NCI-H748 (cell line): Measurements from ENCODE around the gene OPCML.

Source experiments
- DNase-seq: peaks from one replicate; lab custom pipeline; 2025; ENCODE audit not compliant: unreplicated experiment; lab: John Stamatoyannopoulos, UW

Gene OPCML

GRCh38 chr11:132605825-132606570, 926.3 kb downstream of the OPCML start:
- no peak for DNase-seq

DNA sequence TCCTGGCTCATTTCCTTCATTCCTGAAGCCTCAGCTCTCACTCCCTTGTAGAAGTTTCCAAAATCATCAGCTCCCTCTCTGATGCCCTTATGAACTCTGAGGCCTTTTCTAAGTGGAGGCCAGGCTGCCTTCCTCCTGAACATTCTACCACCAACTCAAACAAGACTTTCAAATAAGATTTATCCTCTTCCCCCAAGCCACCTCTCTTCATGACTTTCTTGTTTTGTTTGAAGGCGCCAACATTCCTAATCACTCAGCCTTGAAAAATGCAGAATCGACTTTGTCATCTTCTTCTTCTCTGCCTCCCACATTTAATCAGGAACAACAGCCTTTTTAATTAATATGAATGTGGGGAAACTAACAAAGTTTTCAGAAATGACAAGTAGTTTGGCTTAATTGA, 927.9 kb downstream of the OPCML start:
- no peak for DNase-seq

DNA sequence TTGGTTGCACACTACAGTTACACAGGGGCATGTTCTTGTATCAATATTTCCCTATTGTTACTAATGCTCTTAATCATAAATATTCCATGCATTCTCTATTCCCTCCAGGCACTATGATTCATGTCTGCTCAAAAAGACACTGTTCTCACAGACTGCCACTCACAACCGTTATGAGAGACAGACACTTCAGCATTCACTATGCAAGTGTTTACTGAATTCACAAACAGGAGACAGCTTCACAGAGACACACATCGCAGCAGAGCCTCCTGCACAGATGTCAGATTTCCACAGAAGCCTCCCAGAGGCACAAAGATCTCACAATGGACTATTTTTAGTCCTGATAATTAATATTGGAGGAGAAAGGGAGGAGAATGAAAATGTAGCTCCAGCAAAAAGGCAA, 930.4 kb downstream of the OPCML start:
- no peak for DNase-seq

- DNase-seq, result peak; percentile 52
Measured at GRCh38 chr11:132595711-132596134, 936.6 kb downstream of the OPCML start.

- DNase-seq, result no peak
Measured at GRCh38 chr11:132595246-132595645, 937.1 kb downstream of the OPCML start.

DNA sequence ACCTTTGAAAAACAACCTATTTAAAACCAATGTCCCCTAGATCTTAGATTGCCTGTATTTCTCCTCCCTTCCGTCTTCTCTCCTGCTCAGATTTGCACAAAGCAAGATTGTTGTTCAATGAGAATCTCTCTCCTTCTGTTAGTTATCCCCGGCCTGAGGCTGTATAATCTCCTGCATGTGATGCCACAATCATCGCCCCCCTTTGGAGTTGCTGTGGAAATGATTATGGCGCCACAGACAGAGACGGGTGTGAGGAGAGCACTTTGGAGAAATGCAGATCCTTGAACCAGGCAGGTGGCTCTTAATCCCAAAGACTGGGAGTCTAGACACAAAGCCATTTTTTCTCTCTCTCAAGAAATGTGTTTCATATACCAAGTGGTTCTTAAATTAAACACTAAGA, 941.3 kb downstream of the OPCML start:
- DNase-seq, result peak; percentile 52

DNA sequence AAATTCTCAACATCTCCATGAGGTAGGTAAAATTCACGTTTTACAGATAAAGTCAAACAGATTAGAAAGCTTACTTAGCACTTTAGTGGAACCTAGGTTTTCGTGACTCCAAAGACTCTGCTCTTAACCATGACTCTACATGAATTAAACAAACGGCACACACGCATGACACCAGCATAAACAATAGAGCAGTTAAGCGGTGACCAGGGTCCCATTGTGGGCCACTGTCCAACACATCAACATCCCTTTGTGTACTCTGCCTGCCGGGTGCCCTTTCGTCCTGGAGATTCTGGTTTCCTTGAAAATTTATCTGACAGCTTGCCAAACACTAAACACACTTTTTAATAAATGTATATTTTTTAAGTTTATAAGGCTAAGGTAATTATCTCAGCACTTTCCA, 941.7 kb downstream of the OPCML start:
- peak; percentile 86 for DNase-seq

GRCh38 chr11:132589791-132590190, 942.5 kb downstream of the OPCML start:
- no peak for DNase-seq

DNA sequence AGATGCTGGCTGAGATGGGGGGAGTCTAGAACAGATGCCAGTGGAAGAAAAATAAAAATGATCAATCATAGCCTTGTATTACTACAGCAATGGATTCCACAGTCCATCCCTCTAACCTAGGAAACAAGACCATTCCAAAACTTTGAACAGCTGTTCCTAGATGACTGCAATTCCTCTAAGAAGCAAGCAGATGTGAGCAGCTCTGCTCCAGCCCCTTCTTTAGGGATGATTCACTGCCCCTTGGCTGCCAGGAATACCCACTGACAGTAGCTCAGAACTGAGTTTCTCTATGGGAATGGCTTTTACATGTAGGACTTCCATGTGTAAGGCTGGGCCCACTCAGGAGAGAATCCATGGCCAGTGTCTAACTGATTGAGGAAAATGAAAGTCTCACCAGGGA, 943.9 kb downstream of the OPCML start:
- DNase-seq, result no peak

DNA sequence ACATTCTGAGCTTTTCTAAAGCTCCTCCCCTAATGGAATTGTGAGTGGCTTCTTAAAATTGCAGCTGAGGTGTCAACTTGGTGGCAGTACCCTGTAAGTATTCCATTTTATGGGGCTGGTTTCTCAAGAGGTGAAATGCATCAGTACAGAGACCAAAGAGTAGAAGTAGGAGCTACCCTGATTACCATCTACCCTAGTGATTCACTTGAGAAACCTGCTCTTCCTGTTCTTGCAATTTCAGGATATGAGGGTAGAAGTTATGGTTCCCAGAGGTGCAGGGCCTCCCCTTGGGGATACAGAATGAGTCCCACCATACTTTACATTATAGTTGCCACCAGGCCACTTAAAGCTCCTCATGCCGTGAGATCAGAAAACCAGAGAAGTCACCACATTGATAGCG, 944.6 kb downstream of the OPCML start:
- DNase-seq, result no peak

DNA sequence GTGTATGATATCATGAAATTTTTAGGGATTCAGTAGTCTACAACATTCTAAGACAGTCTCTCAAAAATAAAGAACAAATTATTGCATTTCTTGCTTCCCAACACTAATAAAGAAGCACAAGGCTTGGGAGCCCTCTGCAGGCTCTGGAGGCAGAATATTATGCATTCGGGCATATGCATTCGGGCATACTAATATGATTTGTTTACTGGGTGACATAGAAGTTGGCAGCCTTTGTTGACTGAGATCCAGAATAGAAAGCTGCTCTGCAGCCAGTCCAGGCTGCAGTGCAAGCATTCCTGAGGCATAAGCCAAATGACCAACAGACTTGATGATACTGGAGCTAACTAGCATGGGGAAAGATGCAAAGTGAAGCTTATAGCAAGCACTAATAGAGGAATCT, 945.5 kb downstream of the OPCML start:
- peak; percentile 6 for DNase-seq

- peak; percentile 9 for DNase-seq
Measured at GRCh38 chr11:132579634-132580327, 952.5 kb downstream of the OPCML start.

DNA sequence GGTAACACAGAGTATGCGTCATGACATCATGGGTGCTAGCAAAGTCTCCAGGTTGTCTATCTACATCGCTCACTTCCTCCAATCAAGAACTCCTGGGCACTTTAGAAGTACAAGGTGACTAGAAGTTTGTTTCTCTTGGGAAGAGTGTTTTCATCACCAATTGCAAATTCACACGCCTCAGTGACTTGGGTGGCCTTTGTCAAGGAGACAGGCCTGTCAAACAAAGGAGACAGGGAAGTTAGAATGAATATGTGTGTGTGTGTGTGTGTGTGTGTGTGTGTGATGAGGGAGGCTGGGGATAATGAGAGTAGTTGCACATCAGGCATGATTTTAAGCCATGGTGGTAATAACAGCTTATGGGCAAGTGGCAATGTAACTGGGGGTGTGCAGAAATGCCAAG, 953.2 kb downstream of the OPCML start:
- DNase-seq, result no peak

GRCh38 chr11:132578580-132578979, 953.7 kb downstream of the OPCML start:
- no peak for DNase-seq

DNA sequence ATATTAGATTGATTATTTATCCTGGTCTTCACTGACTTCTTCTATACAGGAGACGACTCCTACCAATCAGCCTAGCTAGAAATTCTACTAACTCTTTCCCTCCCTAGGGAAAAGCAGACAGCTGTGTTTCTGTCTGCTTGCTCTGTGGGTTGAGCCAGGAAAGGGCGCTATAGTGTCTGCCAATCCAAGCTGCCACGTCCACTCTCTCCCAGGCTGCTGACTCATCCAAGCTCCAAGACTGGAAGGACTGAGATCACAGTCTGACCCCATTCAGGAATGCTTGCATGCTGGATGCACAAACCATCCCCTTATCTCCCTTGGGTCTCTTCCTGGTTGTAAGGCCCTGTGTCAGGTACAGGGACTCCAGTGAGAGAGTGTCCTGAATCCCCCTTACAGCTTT, 955.6 kb downstream of the OPCML start:
- DNase-seq, result no peak

GRCh38 chr11:132564091-132564885, 968.0 kb downstream of the OPCML start:
- no peak for DNase-seq

- no peak for DNase-seq
Measured at GRCh38 chr11:132563050-132563449, 969.3 kb downstream of the OPCML start.

DNA sequence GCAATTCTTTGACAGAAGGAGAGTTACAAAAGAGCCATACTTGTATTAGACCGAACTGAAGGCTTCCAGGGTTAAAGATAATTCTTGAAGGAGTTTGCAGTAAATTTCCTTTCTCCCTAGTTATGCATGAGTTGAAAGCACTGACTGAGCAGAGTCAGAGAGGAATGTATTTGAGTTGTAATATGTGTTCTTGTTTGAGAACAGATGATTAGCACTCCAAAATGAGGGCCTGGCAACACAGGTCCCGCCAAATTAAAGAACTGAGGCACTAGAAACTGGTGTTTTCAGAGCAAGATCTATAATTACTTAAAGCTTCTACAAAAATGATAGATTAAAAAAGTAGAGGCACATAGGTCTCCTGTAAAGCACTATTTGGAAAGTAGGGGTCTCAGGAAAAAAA, 970.4 kb downstream of the OPCML start:
- DNase-seq, result no peak

DNA sequence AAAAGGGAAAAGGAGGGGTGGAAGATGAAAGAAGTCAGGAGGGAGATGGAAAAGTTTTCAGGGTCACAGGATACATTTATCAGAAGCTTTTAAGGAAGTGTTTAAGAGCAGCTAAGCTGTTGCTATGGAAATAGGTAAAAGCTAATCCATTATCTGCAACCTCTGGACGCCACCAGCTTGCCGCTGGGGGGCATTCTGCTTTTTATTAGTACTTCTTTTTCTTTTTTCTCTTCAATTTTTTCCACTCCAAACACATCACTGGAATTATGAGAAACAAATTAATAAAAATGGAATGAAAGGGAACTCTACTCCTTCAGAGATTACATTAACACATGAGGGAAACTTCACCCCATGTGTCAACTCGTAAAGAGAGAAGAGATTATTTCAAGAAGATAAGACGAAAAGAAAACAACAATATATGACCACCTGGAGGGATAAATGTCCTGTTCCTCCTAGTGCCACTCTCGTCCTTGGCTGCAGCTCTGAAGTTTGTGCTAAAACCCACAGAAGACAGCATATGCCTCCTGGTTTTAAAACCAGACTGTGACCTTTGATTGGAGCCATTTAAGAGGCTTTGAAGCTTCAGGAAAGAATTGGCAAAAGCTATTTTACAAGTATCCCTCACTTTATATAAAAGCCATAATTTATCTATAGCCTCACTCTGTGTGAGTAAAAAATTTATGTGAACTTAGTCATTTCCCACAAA, 972.8 kb downstream of the OPCML start:
- peak; percentile 32 for DNase-seq

DNA sequence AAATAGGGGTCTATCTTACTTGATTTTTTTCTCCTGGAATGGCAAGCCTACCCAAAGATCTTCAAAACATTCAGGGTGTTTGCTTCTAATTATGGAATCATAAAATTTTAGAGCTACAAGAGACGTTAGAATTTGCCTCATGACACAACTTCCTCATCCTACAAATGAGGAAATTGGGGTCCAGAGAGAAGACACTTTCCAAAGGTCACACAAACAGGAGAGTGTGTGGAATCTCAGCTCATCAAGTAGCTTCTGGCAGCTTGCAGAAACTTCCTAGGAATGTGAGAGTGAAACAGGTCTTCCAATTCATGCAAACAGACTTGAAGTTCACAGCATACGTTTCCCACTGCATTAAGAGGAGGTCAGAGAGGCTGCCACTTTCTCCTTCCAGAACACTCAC, 976.0 kb downstream of the OPCML start:
- no peak for DNase-seq

- DNase-seq, result no peak
Measured at GRCh38 chr11:132555617-132556016, 976.7 kb downstream of the OPCML start.
